HL-60 (cell line): ENCODE data around the gene SLC36A1.

Source experiments
- DNase-seq, 2 experiments: peaks; one replicate each; pipeline ENCODE4 v3.0.0-alpha.2; 2010 to 2020; ENCODE audit warnings: low read depth in 1 of 2, low spot score in 1 of 2
- H3K27ac ChIP-seq: fragments of 250-450 bp; sonication (Bioruptor Pico); replicated peaks from 2 replicates; pipeline ENCODE4 v1.5.1; 2020; ENCODE audit warnings: mild to moderate bottlenecking, moderate library complexity
- H3K27me3 ChIP-seq: fragments of 250-450 bp; sonication (Bioruptor Pico); 2 replicates; pipeline ENCODE4 v1.5.1; 2021; ENCODE audit warnings: mild to moderate bottlenecking, moderate library complexity; ENCODE audit not compliant: insufficient read depth, poor library complexity, severe bottlenecking
- H3K4me3 ChIP-seq: replicated peaks from 2 replicates; pipeline ENCODE4 v1.5.1; 2011; ENCODE audit warnings: mild to moderate bottlenecking, control low read depth, low read length; ENCODE audit not compliant: insufficient read depth
- GABPA ChIP-seq: IDR thresholded peaks from 2 replicates; pipeline ENCODE4 v1.6.1; 2012; ENCODE audit warnings: low read depth
- POLR2AphosphoS5 ChIP-seq: IDR thresholded peaks from 2 replicates; pipeline ENCODE4 v1.6.1; 2012; ENCODE audit warnings: low read depth
- SPI1 ChIP-seq: IDR thresholded peaks from 2 replicates; pipeline ENCODE4 v1.6.1; 2012; ENCODE audit warnings: low read depth, mild to moderate bottlenecking, borderline replicate concordance
- long read RNA-seq: library from polyadenylated mRNA; unstranded; transcript quantifications from one replicate; pipeline ENCODE4 v2.0.0, GENCODE V29; 2020
- TF ChIP-seq, protein P1 (sequence below): IDR thresholded peaks from 2 replicates; pipeline ENCODE4 v1.6.1; 2012; ENCODE audit warnings: low read depth; ENCODE audit not compliant: insufficient replicate concordance
- TF ChIP-seq, protein P2 (sequence below): IDR thresholded peaks from one replicate; pipeline ENCODE4 v1.5.1; 2011; ENCODE audit warnings: low read length, control low read depth, inconsistent platforms; ENCODE audit not compliant: insufficient read depth

Gene SLC36A1
- long read RNA-seq, full-length matches to known transcripts = 2 of 17 reads
- long read RNA-seq, partial matches to known transcripts = 1 of 17 reads
- long read RNA-seq, other reads (novel, unspliced or antisense) = 14 of 17 reads

DNA sequence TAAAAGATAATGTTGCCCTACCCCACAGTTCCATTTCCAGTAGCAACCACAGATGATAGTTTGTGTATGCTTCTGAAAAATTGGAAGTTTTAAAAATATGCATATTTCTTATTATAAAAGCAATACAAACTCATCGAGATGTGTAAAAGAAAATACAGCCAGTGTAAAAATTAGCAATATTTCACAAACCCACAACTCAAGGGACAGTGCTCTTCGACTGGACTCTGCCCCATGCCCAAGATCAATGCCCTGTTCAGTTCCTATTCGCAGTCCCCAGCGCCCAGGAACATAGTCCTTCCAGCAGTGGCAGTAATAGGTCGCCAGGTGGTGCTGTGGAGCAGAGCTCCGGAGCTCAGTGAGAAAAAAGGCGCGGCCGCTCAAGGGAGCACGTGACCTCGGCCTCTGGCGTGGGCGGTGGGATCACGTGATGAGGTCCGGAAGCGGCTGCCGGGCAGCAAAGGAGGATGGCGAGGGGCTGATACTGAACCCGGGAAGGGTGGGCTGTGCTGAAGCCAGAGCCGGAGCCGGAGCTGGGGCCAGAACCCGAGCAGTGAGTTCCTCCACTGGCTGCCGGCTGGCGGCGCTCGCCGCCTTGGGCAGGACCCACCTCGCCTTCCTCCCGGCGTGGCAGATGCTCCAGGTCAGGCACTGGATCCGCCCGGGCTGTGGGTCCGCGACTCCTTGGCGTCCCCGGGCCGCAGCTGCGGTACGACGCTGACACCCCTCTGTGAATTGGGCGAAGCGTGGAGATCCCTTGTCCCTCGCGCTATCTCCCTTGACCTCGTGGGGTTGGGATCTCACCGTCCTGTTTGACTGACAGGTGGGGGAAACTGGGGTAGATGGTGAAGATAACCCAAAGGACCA lies at the start of gene SLC36A1:
TSS of gene SLC36A1 (plus strand) at position 430 of the 864 bp plus-strand sequence. CDS start 11,190 bp downstream, outside the sequence.
- peak within 1 kb of the TSS; percentile 72 for H3K27ac ChIP-seq

DNA sequence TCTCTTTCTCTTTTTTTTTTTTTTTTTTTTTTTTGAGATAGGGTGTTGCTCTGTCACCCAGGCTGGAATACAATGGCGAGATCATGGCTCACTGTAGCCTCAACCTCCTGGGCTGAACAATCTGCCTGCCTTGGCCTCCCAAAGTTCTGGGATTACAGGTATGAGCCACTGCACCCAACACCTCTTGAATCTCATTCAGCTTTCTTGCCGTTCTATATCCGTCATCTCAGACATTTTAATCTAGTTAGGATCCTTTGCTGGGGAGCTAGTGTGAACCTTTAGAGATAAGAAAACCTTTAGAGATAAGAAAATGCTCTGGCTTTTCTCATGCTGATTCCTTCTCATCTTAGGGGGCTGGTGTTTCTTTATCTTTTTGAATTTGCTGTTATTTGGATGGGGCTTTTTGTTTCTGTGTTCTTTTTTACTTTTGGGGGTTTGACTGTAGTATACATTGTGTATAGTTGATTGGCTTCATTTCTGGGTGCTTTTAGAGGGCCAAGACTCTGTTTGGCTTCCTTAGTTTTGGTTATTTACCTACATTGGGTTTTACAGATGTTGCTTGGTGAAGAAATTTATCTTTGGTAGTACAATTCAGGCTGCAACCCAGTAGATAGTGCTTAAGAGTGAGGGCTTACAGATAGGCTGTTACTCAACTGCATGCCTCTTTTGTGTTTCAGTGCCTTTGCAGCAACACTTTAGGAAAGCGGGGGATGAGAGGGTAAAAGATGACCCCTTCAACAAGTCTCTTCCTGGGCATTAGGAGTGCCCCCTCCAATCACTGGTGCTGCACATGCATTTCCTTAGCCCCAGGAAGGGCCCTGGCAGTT lies 41.9 kb upstream of the SLC36A1 start:
- no peak for TF ChIP-seq SPI1
- no peak for TF ChIP-seq GABPA
- TF ChIP-seq, protein P1, sequence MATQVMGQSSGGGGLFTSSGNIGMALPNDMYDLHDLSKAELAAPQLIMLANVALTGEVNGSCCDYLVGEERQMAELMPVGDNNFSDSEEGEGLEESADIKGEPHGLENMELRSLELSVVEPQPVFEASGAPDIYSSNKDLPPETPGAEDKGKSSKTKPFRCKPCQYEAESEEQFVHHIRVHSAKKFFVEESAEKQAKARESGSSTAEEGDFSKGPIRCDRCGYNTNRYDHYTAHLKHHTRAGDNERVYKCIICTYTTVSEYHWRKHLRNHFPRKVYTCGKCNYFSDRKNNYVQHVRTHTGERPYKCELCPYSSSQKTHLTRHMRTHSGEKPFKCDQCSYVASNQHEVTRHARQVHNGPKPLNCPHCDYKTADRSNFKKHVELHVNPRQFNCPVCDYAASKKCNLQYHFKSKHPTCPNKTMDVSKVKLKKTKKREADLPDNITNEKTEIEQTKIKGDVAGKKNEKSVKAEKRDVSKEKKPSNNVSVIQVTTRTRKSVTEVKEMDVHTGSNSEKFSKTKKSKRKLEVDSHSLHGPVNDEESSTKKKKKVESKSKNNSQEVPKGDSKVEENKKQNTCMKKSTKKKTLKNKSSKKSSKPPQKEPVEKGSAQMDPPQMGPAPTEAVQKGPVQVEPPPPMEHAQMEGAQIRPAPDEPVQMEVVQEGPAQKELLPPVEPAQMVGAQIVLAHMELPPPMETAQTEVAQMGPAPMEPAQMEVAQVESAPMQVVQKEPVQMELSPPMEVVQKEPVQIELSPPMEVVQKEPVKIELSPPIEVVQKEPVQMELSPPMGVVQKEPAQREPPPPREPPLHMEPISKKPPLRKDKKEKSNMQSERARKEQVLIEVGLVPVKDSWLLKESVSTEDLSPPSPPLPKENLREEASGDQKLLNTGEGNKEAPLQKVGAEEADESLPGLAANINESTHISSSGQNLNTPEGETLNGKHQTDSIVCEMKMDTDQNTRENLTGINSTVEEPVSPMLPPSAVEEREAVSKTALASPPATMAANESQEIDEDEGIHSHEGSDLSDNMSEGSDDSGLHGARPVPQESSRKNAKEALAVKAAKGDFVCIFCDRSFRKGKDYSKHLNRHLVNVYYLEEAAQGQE = no peak
- TF ChIP-seq, protein P2, sequence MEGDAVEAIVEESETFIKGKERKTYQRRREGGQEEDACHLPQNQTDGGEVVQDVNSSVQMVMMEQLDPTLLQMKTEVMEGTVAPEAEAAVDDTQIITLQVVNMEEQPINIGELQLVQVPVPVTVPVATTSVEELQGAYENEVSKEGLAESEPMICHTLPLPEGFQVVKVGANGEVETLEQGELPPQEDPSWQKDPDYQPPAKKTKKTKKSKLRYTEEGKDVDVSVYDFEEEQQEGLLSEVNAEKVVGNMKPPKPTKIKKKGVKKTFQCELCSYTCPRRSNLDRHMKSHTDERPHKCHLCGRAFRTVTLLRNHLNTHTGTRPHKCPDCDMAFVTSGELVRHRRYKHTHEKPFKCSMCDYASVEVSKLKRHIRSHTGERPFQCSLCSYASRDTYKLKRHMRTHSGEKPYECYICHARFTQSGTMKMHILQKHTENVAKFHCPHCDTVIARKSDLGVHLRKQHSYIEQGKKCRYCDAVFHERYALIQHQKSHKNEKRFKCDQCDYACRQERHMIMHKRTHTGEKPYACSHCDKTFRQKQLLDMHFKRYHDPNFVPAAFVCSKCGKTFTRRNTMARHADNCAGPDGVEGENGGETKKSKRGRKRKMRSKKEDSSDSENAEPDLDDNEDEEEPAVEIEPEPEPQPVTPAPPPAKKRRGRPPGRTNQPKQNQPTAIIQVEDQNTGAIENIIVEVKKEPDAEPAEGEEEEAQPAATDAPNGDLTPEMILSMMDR = no peak
- TF ChIP-seq POLR2AphosphoS5 = no peak
- DNase-seq = no peak
- Histone ChIP-seq H3K4me3 (no peak overlapping the region), H3K27ac (no peak overlapping the region), H3K27me3 (no peaks in the 10 kb centered on the region)

More for the DNA sequence above, at the start of gene SLC36A1:
- DNase-seq = peak; percentile 89 to 94
- peak within 1 kb of the TSS; percentile 95 for H3K4me3 ChIP-seq
- no peaks in the 10 kb centered on the region for H3K27me3 ChIP-seq
- TF ChIP-seq, protein P2 = peak; percentile 86
- TF ChIP-seq GABPA = no peak
- peak; percentile 53; the same call in 1 of the 2 replicates for TF ChIP-seq POLR2AphosphoS5
- TF ChIP-seq, protein P1 = no peak

DNA sequence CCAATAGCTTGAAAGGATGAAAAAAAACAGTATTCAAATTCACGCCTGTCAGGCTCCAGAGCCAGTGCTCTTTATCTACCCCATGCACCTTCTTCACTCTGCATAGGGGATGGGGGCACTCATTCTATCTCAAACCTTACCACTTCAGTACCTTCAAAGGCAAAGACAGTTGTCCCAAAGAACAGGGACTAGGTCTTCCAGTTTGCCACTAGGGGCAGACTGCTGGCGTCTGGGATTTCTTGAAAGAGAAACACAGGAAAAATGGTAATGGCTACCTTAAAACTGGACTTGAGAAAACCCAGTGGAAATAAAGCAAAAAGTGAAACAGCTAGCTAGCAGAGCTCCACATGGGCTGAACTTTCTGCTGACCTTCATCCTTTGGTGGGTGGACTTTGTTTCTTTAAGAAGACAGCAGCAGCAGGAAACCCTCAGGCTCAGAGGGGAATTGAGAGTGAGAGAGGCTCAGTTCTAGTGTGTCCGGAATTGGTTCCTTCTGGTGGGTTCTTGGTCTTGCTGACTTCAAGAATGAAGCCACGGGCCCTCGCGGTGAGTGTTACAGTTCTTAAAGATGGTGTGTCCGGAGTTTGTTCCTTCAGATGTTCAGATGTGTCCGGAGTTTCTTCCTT lies 41.0 kb upstream of the SLC36A1 start:
- no peak overlapping the region for H3K4me3 ChIP-seq
- H3K27ac ChIP-seq = no peak overlapping the region
- TF ChIP-seq, protein P1 = no peak
- TF ChIP-seq POLR2AphosphoS5 = no peak
- TF ChIP-seq, protein P2 = no peak
- no peak for TF ChIP-seq GABPA
- no peak for TF ChIP-seq SPI1
- H3K27me3 ChIP-seq = no peaks in the 10 kb centered on the region
- peak in 1 of 2 experiments; percentile 23 for DNase-seq
